ENCODE measurements around the gene MEMO1.

The MEMO1 gene

DNA sequence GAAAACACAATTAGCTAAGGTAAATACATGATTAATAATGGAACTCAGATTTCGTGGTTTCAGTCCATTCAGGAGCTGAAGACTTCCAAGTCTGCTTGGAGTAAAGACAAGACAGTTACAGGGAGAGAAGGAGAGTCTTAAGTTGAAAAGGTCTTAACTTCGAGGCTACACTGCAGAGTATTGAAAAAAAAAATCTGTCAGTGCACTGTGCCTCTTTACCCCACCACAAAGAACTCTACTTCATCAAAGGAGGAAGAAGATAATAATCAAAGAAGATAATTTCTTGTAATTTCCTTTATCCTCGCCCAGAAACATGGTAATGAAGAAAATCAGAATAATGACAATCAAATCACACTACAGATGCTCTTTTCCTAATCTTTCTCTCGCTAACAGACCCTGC, 75.4 kb downstream of the MEMO1 start:
- Histone ChIP-seq H3K36me3 (ENCODE audit: control insufficient read depth in 1 of 2, insufficient read depth in 2 of 2, low read length in 2 of 2) (peaks cover 0 to 2% of the 10 kb centered on the region in 2 experiments), H2BK5ac (ENCODE audit: low read depth, low read length, poor library complexity) (no peak overlapping the region), H3K4me2 (ENCODE audit: low read length) (no peak overlapping the region), H3K4ac (ENCODE audit: low read depth, low read length) (no peak overlapping the region), H3K23ac (ENCODE audit: low read length) (no peak overlapping the region), H2AFZ (ENCODE audit: insufficient read depth, low read length, poor library complexity) (no peak overlapping the region), H3K4me3 (ENCODE audit: low read depth, low read length) (no peak overlapping the region), H3K27ac (ENCODE audit: low read depth, low read length) (no peak overlapping the region), H3K9me3 (ENCODE audit: insufficient read depth, low read depth, low read length) (no peaks in the 10 kb centered on the region), H3K18ac (ENCODE audit: low read length) (no peak overlapping the region), H3K4me1 (ENCODE audit: control insufficient read depth in 1 of 2, insufficient read depth in 2 of 2, low read length in 2 of 2) (no peaks in the 10 kb centered on the region), H3K9ac (ENCODE audit: low read length) (no peak overlapping the region), H2BK120ac (ENCODE audit: insufficient read depth, low read length, poor library complexity) (no peak overlapping the region), H4K91ac (ENCODE audit: low read depth, low read length) (no peak overlapping the region), H3K79me2 (ENCODE audit: control insufficient read depth, insufficient read depth, low read length, poor library complexity) (no peaks in the 10 kb centered on the region), H4K8ac (ENCODE audit: low read depth, low read length) (no peak overlapping the region), H4K12ac (ENCODE audit: low read depth, low read length) (no peak overlapping the region), H2BK12ac (ENCODE audit: low read length) (no peak overlapping the region), H3K14ac (ENCODE audit: low read length) (no peak overlapping the region), H2AK5ac (ENCODE audit: low read length) (no peak overlapping the region), H3K79me1 (ENCODE audit: low read length) (no peaks in the 10 kb centered on the region), H3K27me3 (ENCODE audit: insufficient read depth, low read length) (no peaks in the 10 kb centered on the region)
- DNase-seq, result no peak
- WGBS (ENCODE audit: extremely low coverage, insufficient coverage, insufficient read length), result no CpG with 5 or more reads among the region's 4 CpGs

DNA sequence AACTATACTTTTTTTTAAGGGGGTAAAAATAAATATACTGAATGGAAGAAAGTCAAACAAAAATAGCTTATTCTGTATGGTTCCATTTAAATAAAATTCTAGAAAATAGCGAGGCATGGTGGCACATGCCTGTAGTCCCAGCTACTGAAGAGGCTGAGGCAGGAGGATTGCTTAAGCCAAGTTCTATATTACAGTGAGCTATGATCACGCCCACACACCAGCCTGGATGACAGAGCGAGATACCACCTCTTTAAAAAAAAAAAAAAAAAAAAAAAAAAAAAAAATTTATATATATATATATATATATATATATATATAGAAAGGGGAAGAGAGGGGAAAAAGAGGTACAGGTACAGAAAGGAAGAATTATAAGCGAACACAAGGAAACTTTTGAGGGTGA, 77.7 kb downstream of the MEMO1 start:
- DNase-seq, result no peak
- Histone ChIP-seq H2AK5ac (ENCODE audit: low read length) (no peak overlapping the region), H3K79me2 (ENCODE audit: control insufficient read depth, insufficient read depth, low read length, poor library complexity) (no peaks in the 10 kb centered on the region), H3K9ac (ENCODE audit: low read length) (no peak overlapping the region), H4K12ac (ENCODE audit: low read depth, low read length) (no peak overlapping the region), H3K14ac (ENCODE audit: low read length) (no peak overlapping the region), H2BK12ac (ENCODE audit: low read length) (no peak overlapping the region), H2BK5ac (ENCODE audit: low read depth, low read length, poor library complexity) (no peak overlapping the region), H3K27me3 (ENCODE audit: insufficient read depth, low read length) (no peaks in the 10 kb centered on the region), H3K27ac (ENCODE audit: low read depth, low read length) (no peak overlapping the region), H3K79me1 (ENCODE audit: low read length) (no peaks in the 10 kb centered on the region), H3K36me3 (ENCODE audit: control insufficient read depth in 1 of 2, insufficient read depth in 2 of 2, low read length in 2 of 2) (peaks cover 0 to 2% of the 10 kb centered on the region in 2 experiments), H3K23ac (ENCODE audit: low read length) (no peak overlapping the region), H2BK120ac (ENCODE audit: insufficient read depth, low read length, poor library complexity) (no peak overlapping the region), H3K4me3 (ENCODE audit: low read depth, low read length) (no peak overlapping the region), H4K8ac (ENCODE audit: low read depth, low read length) (no peak overlapping the region), H3K18ac (ENCODE audit: low read length) (no peak overlapping the region), H3K4me2 (ENCODE audit: low read length) (no peak overlapping the region), H4K91ac (ENCODE audit: low read depth, low read length) (no peak overlapping the region), H3K4ac (ENCODE audit: low read depth, low read length) (no peak overlapping the region), H3K4me1 (ENCODE audit: control insufficient read depth in 1 of 2, insufficient read depth in 2 of 2, low read length in 2 of 2) (no peaks in the 10 kb centered on the region), H2AFZ (ENCODE audit: insufficient read depth, low read length, poor library complexity) (no peak overlapping the region), H3K9me3 (ENCODE audit: insufficient read depth, low read depth, low read length) (no peaks in the 10 kb centered on the region)
- WGBS (ENCODE audit: extremely low coverage, insufficient coverage, insufficient read length), result no CpG with 5 or more reads among the region's 4 CpGs

DNA sequence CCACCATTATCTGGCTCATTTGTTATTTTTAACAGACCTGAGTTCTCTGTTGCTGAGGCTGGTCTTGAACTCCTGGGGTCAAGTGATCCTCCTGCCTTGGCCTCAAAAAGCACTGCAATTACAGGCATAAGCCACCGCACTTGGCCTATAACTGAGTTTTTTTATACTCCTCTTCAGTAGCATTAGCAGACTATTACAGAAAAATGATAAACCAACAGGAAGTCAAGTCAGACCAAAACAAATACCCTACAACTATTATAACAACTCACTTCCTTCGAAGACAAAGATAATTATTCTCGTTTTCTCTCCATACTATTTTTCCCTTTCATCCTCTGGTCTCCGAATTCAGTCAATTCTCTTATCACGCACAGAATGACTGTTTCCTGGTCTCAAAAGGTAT, 78.2 kb downstream of the MEMO1 start:
- H3K9me3 ChIP-seq (ENCODE audit: insufficient read depth, low read depth, low read length), result no peaks in the 10 kb centered on the region
- no peak overlapping the region for H4K91ac ChIP-seq (ENCODE audit: low read depth, low read length)
- H3K18ac ChIP-seq (ENCODE audit: low read length), result no peak overlapping the region
- H4K8ac ChIP-seq (ENCODE audit: low read depth, low read length), result no peak overlapping the region
- H2AK5ac ChIP-seq (ENCODE audit: low read length), result no peak overlapping the region
- H2AFZ ChIP-seq (ENCODE audit: insufficient read depth, low read length, poor library complexity), result no peak overlapping the region
- H3K36me3 ChIP-seq (ENCODE audit: control insufficient read depth in 1 of 2, insufficient read depth in 2 of 2, low read length in 2 of 2), result peaks cover 0 to 2% of the 10 kb centered on the region in 2 experiments
- H3K79me1 ChIP-seq (ENCODE audit: low read length), result no peaks in the 10 kb centered on the region
- DNase-seq, result no peak
- no peak overlapping the region for H2BK5ac ChIP-seq (ENCODE audit: low read depth, low read length, poor library complexity)
- H2BK120ac ChIP-seq (ENCODE audit: insufficient read depth, low read length, poor library complexity), result no peak overlapping the region
- H3K4ac ChIP-seq (ENCODE audit: low read depth, low read length), result no peak overlapping the region
- H3K14ac ChIP-seq (ENCODE audit: low read length), result no peak overlapping the region
- 100% methylated on average over 3 of the region's 5 CpGs for WGBS (ENCODE audit: extremely low coverage, insufficient coverage, insufficient read length)
- no peak overlapping the region for H3K4me3 ChIP-seq (ENCODE audit: low read depth, low read length)
- H3K27me3 ChIP-seq (ENCODE audit: insufficient read depth, low read length), result no peaks in the 10 kb centered on the region
- H3K23ac ChIP-seq (ENCODE audit: low read length), result no peak overlapping the region
- H3K27ac ChIP-seq (ENCODE audit: low read depth, low read length), result no peak overlapping the region
- no peaks in the 10 kb centered on the region for H3K79me2 ChIP-seq (ENCODE audit: control insufficient read depth, insufficient read depth, low read length, poor library complexity)
- H3K9ac ChIP-seq (ENCODE audit: low read length), result no peak overlapping the region
- H4K12ac ChIP-seq (ENCODE audit: low read depth, low read length), result no peak overlapping the region
- no peaks in the 10 kb centered on the region for H3K4me1 ChIP-seq (ENCODE audit: control insufficient read depth in 1 of 2, insufficient read depth in 2 of 2, low read length in 2 of 2)
- no peak overlapping the region for H2BK12ac ChIP-seq (ENCODE audit: low read length)
- H3K4me2 ChIP-seq (ENCODE audit: low read length), result no peak overlapping the region

GRCh38 chr2:31931916-31932315, 78.9 kb downstream of the MEMO1 start:
- no peaks in the 10 kb centered on the region for H3K79me1 ChIP-seq (ENCODE audit: low read length)
- DNase-seq, result peak; percentile 7 to 65
- H3K27ac ChIP-seq (ENCODE audit: low read depth, low read length), result no peak overlapping the region
- H4K8ac ChIP-seq (ENCODE audit: low read depth, low read length), result no peak overlapping the region
- H3K18ac ChIP-seq (ENCODE audit: low read length), result no peak overlapping the region
- no peak overlapping the region for H4K91ac ChIP-seq (ENCODE audit: low read depth, low read length)
- no peaks in the 10 kb centered on the region for H3K27me3 ChIP-seq (ENCODE audit: insufficient read depth, low read length)
- H4K12ac ChIP-seq (ENCODE audit: low read depth, low read length), result no peak overlapping the region
- no peak overlapping the region for H3K9ac ChIP-seq (ENCODE audit: low read length)
- H2AK5ac ChIP-seq (ENCODE audit: low read length), result no peak overlapping the region
- H3K9me3 ChIP-seq (ENCODE audit: insufficient read depth, low read depth, low read length), result no peaks in the 10 kb centered on the region
- no peak overlapping the region for H3K23ac ChIP-seq (ENCODE audit: low read length)
- no peaks in the 10 kb centered on the region for H3K4me1 ChIP-seq (ENCODE audit: control insufficient read depth in 1 of 2, insufficient read depth in 2 of 2, low read length in 2 of 2)
- H2AFZ ChIP-seq (ENCODE audit: insufficient read depth, low read length, poor library complexity), result no peak overlapping the region
- H3K4ac ChIP-seq (ENCODE audit: low read depth, low read length), result no peak overlapping the region
- no peak overlapping the region for H2BK12ac ChIP-seq (ENCODE audit: low read length)
- peaks cover 0 to 4% of the 10 kb centered on the region in 2 experiments for H3K36me3 ChIP-seq (ENCODE audit: control insufficient read depth in 1 of 2, insufficient read depth in 2 of 2, low read length in 2 of 2)
- no peak overlapping the region for H3K4me3 ChIP-seq (ENCODE audit: low read depth, low read length)
- no CpG with 5 or more reads among the region's 4 CpGs for WGBS (ENCODE audit: extremely low coverage, insufficient coverage, insufficient read length)
- H2BK120ac ChIP-seq (ENCODE audit: insufficient read depth, low read length, poor library complexity), result no peak overlapping the region
- no peak overlapping the region for H2BK5ac ChIP-seq (ENCODE audit: low read depth, low read length, poor library complexity)
- H3K4me2 ChIP-seq (ENCODE audit: low read length), result no peak overlapping the region
- no peaks in the 10 kb centered on the region for H3K79me2 ChIP-seq (ENCODE audit: control insufficient read depth, insufficient read depth, low read length, poor library complexity)
- no peak overlapping the region for H3K14ac ChIP-seq (ENCODE audit: low read length)

All from trophoblast cell (in vitro differentiated cells and primary cell).